Activated CD4-positive, alpha-beta T cell treated with anti-CD3 and anti-CD28 coated beads, Interleukin-2, amount 50 U/mL, for 16 hours (primary cell): ENCODE results near the gene ZNF638.
"Not testable (repeated sequence)": the region's sequence is repeated elsewhere in the genome, so short reads cannot be mapped to it uniquely, and the experiment has no call there.

Experiments
- DNase-seq: peaks from one replicate; pipeline ENCODE4 v3.0.0-alpha.2; 2020

ZNF638 gene

GRCh38 chr2:71416866-71417265 is 85.3 kb downstream of the ZNF638 start:
- DNase-seq = peak; percentile 15

- no peak for DNase-seq
Observed at GRCh38 chr2:71417300-71418202, 86.0 kb downstream of the ZNF638 start.

DNA sequence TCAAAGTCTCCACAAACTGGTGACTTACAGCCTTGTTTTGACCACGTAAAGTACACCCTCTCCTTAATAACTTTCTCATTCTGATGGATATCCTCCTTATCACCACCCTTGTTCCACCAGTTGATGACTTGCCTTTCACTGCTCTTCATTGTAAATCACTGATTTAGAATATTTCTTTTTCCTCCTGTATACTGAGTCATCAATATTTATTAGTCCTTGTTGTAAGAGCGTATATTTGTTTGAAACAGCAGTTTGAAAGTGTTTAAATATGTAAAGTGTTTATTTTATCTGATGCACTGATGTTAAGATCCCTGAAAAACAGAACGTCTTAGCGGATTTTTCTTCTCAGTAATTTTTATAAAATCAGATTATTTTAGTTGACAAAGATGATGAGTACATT is 87.6 kb downstream of the ZNF638 start:
- DNase-seq = no peak

DNA sequence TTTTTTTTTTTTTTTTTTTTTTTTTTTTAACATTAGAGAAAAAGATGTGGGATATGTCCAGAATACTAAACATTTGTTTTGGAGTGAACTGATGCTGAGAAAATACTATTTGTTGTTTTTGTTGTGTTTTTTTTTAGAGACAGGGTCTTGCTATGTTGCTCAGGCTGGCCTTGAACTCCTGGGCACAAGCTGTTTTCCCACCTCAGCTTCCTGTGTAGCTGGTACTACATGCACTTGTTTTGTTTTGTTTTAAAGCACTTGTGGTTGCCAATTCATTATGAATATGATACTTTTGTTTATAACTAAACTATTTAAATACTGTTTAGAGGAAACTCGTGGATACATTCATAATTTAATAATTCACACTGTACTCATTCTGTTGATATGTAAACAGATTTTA is 88.4 kb downstream of the ZNF638 start:
- DNase-seq = no peak

- no peak for DNase-seq
Observed at GRCh38 chr2:71422786-71423185, 91.2 kb downstream of the ZNF638 start.

GRCh38 chr2:71423817-71424420 is 92.3 kb downstream of the ZNF638 start:
- DNase-seq = no peak

GRCh38 chr2:71426721-71427120 is 95.1 kb downstream of the ZNF638 start:
- DNase-seq = no peak

- DNase-seq = no peak
Observed at GRCh38 chr2:71428472-71429383, 97.1 kb downstream of the ZNF638 start.

- not testable (repeated sequence) for DNase-seq
Observed at GRCh38 chr2:71445142-71445541, 113.6 kb downstream of the ZNF638 start.

- no peak for DNase-seq
Observed at GRCh38 chr2:71446505-71446904, 114.9 kb downstream of the ZNF638 start.

DNA sequence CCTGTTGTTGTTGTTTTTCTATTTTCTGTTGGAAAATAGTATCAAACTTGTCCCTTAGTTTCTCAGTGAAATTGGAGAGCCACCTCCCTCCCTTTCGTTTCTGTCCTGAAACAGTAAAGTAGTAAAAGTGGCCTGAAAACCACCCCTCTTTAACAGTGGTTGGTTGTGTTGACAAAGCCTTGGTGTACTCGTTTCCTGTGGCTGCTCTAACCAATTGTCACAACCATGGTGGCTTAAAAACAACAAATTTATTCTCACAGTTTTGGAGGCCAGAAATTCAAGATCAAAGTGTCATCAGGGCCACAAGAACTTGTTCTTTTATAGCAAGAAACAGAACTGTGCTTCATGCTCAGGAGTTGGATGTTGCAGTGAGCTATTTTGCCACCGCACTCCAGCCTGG is 117.8 kb downstream of the ZNF638 start:
- DNase-seq = no peak

GRCh38 chr2:71451705-71452104 is 120.1 kb downstream of the ZNF638 start:
- no peak for DNase-seq

DNA sequence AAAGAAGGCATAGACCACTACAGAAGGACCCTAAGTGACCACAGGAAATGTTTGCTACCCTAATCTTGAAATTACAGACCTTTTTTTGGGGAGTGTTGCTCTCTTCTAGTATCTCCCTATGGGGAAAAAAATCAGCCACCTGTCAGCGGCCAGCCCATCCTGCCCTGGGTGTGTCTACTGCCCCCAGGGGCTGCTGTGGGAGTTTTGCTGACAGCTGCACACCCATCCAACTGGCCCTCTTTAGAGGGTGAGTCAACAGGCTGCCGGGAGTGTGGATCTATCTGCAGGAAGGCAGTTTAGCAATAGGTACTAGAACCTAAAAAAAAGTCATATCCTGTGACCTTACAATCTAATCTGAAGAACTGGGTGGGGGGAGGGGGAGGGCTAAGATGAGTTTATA is 121.0 kb downstream of the ZNF638 start:
- DNase-seq = peak; percentile 39

DNA sequence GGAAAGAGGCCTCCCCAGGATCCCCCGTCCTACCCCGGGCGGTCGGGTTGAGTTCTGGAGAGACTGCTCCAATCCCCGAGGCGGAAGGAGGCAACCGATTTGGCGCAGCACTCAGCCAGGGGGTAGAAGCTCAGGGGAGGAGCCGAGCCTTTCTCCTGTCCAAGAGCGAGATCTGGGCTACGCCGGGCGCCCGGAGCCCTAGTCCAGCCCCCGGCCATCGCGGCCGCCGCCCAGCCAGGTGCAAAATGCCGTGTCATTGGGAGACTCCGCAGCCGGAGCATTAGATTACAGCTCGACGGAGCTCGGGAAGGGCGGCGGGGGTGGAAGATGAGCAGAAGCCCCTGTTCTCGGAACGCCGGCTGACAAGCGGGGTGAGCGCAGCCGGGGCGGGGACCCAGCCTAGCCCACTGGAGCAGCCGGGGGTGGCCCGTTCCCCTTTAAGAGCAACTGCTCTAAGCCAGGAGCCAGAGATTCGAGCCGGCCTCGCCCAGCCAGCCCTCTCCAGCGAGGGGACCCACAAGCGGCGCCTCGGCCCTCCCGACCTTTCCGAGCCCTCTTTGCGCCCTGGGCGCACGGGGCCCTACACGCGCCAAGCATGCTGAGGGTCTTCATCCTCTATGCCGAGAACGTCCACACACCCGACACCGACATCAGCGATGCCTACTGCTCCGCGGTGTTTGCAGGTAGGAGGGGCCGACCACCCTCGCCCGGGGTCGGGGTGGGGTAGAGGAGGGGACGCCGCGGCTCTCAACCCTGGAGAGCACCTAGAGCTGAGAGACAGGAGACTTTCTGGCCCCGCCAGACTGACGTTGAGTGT is 122.0 kb downstream of the ZNF638 start, which contains the start of gene DYSF:
Gene DYSF (plus strand): TSS at position 158 of the 817 bp plus-strand sequence.
- no peak for DNase-seq

GRCh38 chr2:71454221-71455010 is 122.8 kb downstream of the ZNF638 start:
- no peak for DNase-seq

- DNase-seq = no peak
Observed at GRCh38 chr2:71455011-71455740, 123.6 kb downstream of the ZNF638 start.

- no peak for DNase-seq
Observed at GRCh38 chr2:71455741-71456569, 124.4 kb downstream of the ZNF638 start.

DNA sequence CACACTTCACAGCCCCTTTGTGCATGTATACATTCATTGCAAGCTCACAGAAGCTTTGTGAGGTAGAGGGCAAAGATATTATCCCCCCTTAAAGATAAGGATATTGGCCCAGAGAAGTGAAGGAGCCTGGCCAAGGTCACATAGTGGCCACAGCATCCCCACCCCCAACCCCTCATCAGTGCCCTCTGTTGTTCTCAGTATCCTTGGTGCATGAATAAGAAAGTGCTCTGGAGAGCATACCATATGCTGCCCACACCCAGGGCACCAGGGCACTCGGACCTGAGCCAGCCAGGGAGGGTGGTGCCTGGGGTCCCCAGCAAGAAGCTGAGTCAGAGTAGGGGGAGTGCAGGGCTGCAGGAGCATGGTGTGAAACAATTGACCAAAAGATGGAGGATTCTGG is 125.0 kb downstream of the ZNF638 start:
- DNase-seq = no peak

- no peak for DNase-seq
Observed at GRCh38 chr2:71457123-71457915, 125.7 kb downstream of the ZNF638 start.
